SK-N-SH (cell line): ENCODE data around the gene CACNA1A. TPM values are rescaled to one million over a fixed set of nuclear protein-coding genes. Genes with fewer than 3 reads are reported as not detected.

Experiments used
- CTCF ChIA-PET: fragments of 300-600, 350-600 bp; formaldehyde crosslinking; extraction: SDS; loops from one replicate; lab custom pipeline; 2021; lab: Yijun Ruan, JAX
- POLR2A ChIA-PET: fragments of 350-600 bp; sonication (Branson Sonifier 250); formaldehyde crosslinking; extraction: SDS; loops from one replicate; lab custom pipeline; 2020; ENCODE audit warnings: antibody characterized with exemption, inconsistent platforms; lab: Yijun Ruan, JAX
- DNase-seq: peaks from one replicate; pipeline ENCODE4 v3.0.0; 2012
- H2AFZ ChIP-seq: fragments of 200-600 bp; sonication (generic); 2 replicates; pipeline ENCODE4 v1.8.1; 2016; ENCODE audit warnings: antibody characterized with exemption, mild to moderate bottlenecking, low read depth
- H3F3A ChIP-seq: fragments of 200-600 bp; sonication (generic); replicated peaks from 2 replicates; pipeline ENCODE3; 2016; ENCODE audit warnings: antibody characterized with exemption, mild to moderate bottlenecking; ENCODE audit not compliant: insufficient read depth
- H3K27ac ChIP-seq, 2 experiments: fragments of 200-500 bp in 1 of 2; fragments of 200-600 bp in 1 of 2; sonication (Bioruptor generic) in 1 of 2; sonication (generic), shearing (Covaris generic) in 1 of 2; 2 replicates each; pipeline versions ENCODE4 v1.5.1 to v1.6.1; 2014 to 2016; ENCODE audit warnings: low read depth in 2 of 2, inconsistent platforms in 1 of 2, low read length in 1 of 2, mild to moderate bottlenecking in 1 of 2, mixed read lengths in 1 of 2
- H3K27me3 ChIP-seq: fragments of 200-600 bp; sonication (generic), shearing (Covaris generic); 2 replicates; pipeline ENCODE4 v1.6.1; 2016; ENCODE audit warnings: mixed run types; ENCODE audit not compliant: insufficient read depth
- H3K36me3 ChIP-seq, 2 experiments: fragments of 200-500 bp in 1 of 2; fragments of 200-600 bp in 1 of 2; sonication (Bioruptor generic) in 1 of 2; sonication (generic) in 1 of 2; replicated peaks in 1 of 2; 2 replicates each; pipeline versions ENCODE3 to v1.5.1; 2014 to 2016; ENCODE audit warnings: low read length in 1 of 2, mild to moderate bottlenecking in 1 of 2; ENCODE audit not compliant: insufficient read depth in 2 of 2, control insufficient read depth in 1 of 2
- H3K4me1 ChIP-seq, 2 experiments: fragments of 200-500 bp in 1 of 2; fragments of 200-600 bp in 1 of 2; sonication (Bioruptor generic) in 1 of 2; sonication (generic), shearing (Covaris generic) in 1 of 2; 2 replicates each; pipeline versions ENCODE4 v1.5.1 to v1.6.1; 2014 to 2016; ENCODE audit warnings: low read depth in 1 of 2, low read length in 1 of 2, mixed run types in 1 of 2; ENCODE audit not compliant: insufficient read depth in 2 of 2, control insufficient read depth in 1 of 2
- H3K4me2 ChIP-seq: fragments of 200-600 bp; sonication (generic), shearing (Covaris generic); 2 replicates; pipeline ENCODE4 v1.6.1; 2017; ENCODE audit warnings: mixed run types
- H3K4me3 ChIP-seq, 2 experiments: fragments of 200-500 bp in 1 of 2; fragments of 200-600 bp in 1 of 2; sonication (Bioruptor generic) in 1 of 2; sonication (generic), shearing (Covaris generic) in 1 of 2; 2 replicates each; pipeline versions ENCODE4 v1.5.1 to v1.8.1; 2014 to 2016; ENCODE audit warnings: low read depth in 2 of 2, inconsistent platforms in 1 of 2, low read length in 1 of 2, mild to moderate bottlenecking in 1 of 2, mixed read lengths in 1 of 2, moderate library complexity in 1 of 2
- H3K79me2 ChIP-seq: fragments of 200-600 bp; sonication (generic); 2 replicates; pipeline ENCODE4 v1.8.1; 2017; ENCODE audit warnings: mild to moderate bottlenecking; ENCODE audit not compliant: insufficient read depth
- H3K9ac ChIP-seq: fragments of 200-600 bp; sonication (generic); 2 replicates; pipeline ENCODE4 v1.6.1; 2017; ENCODE audit warnings: mixed run types
- H3K9me2 ChIP-seq: fragments of 200-600 bp; sonication (generic); 2 replicates; pipeline ENCODE4 v1.6.1; 2017; ENCODE audit warnings: mixed run types
- H3K9me3 ChIP-seq: fragments of 200-600 bp; sonication (generic); 2 replicates; pipeline ENCODE4 v1.6.1; 2017; ENCODE audit warnings: mixed run types, mild to moderate bottlenecking, moderate library complexity
- H4K20me1 ChIP-seq: fragments of 200-600 bp; sonication (generic); 2 replicates; pipeline ENCODE4 v1.6.1; 2017; ENCODE audit warnings: mild to moderate bottlenecking, mixed run types; ENCODE audit not compliant: insufficient read depth
- MXI1 ChIP-seq: IDR thresholded peaks from 2 replicates; pipeline ENCODE4 v1.6.1; 2012; ENCODE audit warnings: mild to moderate bottlenecking, low read depth, low read length, improper control_type of control experiment
- RAD21 ChIP-seq: IDR thresholded peaks from 2 replicates; pipeline ENCODE4 v1.6.1; 2012; ENCODE audit warnings: mild to moderate bottlenecking, low read length
- TAF1 ChIP-seq: IDR thresholded peaks from 2 replicates; pipeline ENCODE4 v1.6.1; 2012; ENCODE audit warnings: low read depth, mild to moderate bottlenecking, low read length, moderate library complexity, borderline replicate concordance
- YY1 ChIP-seq: IDR thresholded peaks from 2 replicates; pipeline ENCODE4 v1.4.0; 2012; ENCODE audit warnings: low read depth, mild to moderate bottlenecking
- WGBS: methylation state at CpG from one replicate; pipeline ENCODE4 v1.1.6; 2017; ENCODE audit warnings: low lambda C conversion rate; 5-methylcytosine and 5-hydroxymethylcytosine counted together
- polyA plus RNA-seq, 3 experiments: library from polyadenylated mRNA; depleted of rRNA; stranded (reverse); fragments of >200 nt; gene quantifications; 2 replicates each; pipeline ENCODE4 v1.2.3, GENCODE V29; 2012
- TF ChIP-seq, protein P1 (sequence below): fragments of 200-600 bp; sonication (generic); IDR thresholded peaks from 2 replicates; pipeline ENCODE4 v1.6.1; 2017; ENCODE audit warnings: antibody characterized with exemption, mild to moderate bottlenecking, moderate library complexity
- TF ChIP-seq, protein P2 (sequence below): IDR thresholded peaks from 2 replicates; pipeline ENCODE4 v1.4.0; 2012; ENCODE audit warnings: low read depth, borderline replicate concordance

The CACNA1A gene
- polyA plus RNA-seq, 1 of the 3 experiments (the other 2 are of a cell fraction), result 1.3 TPM

DNA sequence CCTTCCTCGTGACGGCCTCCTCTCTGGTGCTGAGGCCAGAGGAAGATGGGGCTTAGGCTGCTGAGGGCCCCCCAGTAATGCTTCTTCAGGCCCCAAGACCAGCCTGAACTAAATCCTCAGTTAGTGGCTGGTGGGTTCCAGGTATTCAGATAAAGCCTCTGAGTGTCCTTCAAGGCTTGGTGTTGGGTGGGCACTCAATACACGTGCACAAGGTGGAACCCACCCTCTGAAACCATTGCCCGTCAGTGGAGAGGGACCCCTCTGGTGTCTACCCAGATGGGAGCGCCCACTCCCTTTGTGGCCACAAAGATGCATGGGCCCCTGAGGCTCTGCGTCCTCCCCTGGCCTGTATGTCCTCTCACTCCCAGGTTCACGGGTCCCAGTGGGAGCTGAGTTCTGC is 277.0 kb downstream of the CACNA1A start:
- no peak overlapping the region for H2AFZ ChIP-seq
- H3F3A ChIP-seq, result no peaks in the 10 kb centered on the region
- 37% methylated on average over 2 of the region's 7 CpGs for WGBS
- no peak overlapping the region for H3K4me2 ChIP-seq
- peaks cover 73% of the 10 kb centered on the region for H3K27me3 ChIP-seq
- no peaks in the 10 kb centered on the region for H3K79me2 ChIP-seq
- no peaks in the 10 kb centered on the region for H3K36me3 ChIP-seq
- no peak overlapping the region for H3K9ac ChIP-seq
- H3K4me1 ChIP-seq, result no peaks in the 10 kb centered on the region
- no peaks in the 10 kb centered on the region for H3K9me3 ChIP-seq
- no peaks in the 10 kb centered on the region for H4K20me1 ChIP-seq
- no peak for TF ChIP-seq TAF1
- no peak overlapping the region for H3K27ac ChIP-seq
- DNase-seq, result no peak
- H3K9me2 ChIP-seq, result no peaks in the 10 kb centered on the region
- POLR2A ChIA-PET, result no interaction called here
- CTCF ChIA-PET, result no interaction called here
- H3K4me3 ChIP-seq, result no peak overlapping the region

DNA sequence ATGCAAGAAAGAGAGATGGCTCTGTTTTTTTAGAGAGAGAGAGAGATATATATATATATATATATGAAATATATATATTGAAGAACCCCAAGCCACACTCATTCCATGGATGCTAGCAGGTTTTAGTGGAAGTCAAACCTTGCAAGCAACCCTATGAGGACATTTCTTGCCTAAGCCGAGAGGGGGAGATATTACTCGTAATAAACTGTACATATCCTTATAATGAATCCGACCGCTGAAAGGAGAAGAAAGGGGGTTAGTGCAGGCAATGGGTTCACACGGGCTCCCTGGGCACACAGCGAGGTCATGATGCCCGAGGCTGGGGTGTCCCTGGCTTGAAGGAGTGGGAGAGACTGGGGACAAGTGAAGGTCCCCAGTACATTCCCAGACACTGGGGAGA is 277.7 kb downstream of the CACNA1A start:
- H3K4me2 ChIP-seq, result no peak overlapping the region
- H3K9me2 ChIP-seq, result no peaks in the 10 kb centered on the region
- CTCF ChIA-PET, result no interaction called here
- no peaks in the 10 kb centered on the region for H3K79me2 ChIP-seq
- POLR2A ChIA-PET, result no interaction called here
- no peaks in the 10 kb centered on the region for H3K4me1 ChIP-seq
- TF ChIP-seq, protein P1, sequence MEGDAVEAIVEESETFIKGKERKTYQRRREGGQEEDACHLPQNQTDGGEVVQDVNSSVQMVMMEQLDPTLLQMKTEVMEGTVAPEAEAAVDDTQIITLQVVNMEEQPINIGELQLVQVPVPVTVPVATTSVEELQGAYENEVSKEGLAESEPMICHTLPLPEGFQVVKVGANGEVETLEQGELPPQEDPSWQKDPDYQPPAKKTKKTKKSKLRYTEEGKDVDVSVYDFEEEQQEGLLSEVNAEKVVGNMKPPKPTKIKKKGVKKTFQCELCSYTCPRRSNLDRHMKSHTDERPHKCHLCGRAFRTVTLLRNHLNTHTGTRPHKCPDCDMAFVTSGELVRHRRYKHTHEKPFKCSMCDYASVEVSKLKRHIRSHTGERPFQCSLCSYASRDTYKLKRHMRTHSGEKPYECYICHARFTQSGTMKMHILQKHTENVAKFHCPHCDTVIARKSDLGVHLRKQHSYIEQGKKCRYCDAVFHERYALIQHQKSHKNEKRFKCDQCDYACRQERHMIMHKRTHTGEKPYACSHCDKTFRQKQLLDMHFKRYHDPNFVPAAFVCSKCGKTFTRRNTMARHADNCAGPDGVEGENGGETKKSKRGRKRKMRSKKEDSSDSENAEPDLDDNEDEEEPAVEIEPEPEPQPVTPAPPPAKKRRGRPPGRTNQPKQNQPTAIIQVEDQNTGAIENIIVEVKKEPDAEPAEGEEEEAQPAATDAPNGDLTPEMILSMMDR, result peak; percentile 30; the same call in 1 of the 2 replicates
- TF ChIP-seq MXI1, result no peak
- TF ChIP-seq RAD21, result peak; percentile 18; the same call in 1 of the 2 replicates
- H3K27ac ChIP-seq, result no peak overlapping the region
- H3K4me3 ChIP-seq, result no peak overlapping the region
- no peak overlapping the region for H2AFZ ChIP-seq
- H3K36me3 ChIP-seq, result no peaks in the 10 kb centered on the region
- H3F3A ChIP-seq, result no peaks in the 10 kb centered on the region
- no peaks in the 10 kb centered on the region for H3K9me3 ChIP-seq
- WGBS, result 8% methylated on average over 7 of the region's 7 CpGs
- H4K20me1 ChIP-seq, result no peaks in the 10 kb centered on the region
- no peak overlapping the region for H3K9ac ChIP-seq
- peaks cover 80% of the 10 kb centered on the region for H3K27me3 ChIP-seq
- no peak for DNase-seq

DNA sequence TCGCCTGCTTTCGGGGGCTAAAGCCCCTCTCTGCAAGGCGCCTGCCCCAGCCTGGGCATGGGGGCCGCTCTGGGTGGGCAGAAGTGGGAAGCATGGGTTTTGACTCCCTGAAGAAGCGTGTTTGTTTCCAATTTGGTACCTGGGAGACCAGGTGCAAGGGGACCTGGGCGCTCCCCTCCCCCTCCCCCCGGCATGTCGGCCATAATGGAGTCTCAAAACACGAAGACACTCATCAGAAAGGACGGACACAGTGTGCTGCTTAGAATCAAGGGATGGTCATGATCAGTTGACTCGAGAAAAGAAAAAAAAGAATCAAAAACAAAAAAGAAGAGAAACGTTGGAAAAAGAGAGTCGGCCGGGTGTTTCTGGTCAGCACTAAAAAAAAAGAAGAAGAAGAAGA is 279.3 kb downstream of the CACNA1A start:
- POLR2A ChIA-PET, result no interaction called here
- CTCF ChIA-PET, result interaction anchor here (0.5 kb wide), 1 partner anchor 404 kb away, joined by 3 read pairs; no protein-coding TSS in a partner anchor
- H3K27ac ChIP-seq, result no peak overlapping the region

More for the DNA sequence above, 279.3 kb downstream of the CACNA1A start:
- TF ChIP-seq, protein P1, result no peak
- TF ChIP-seq YY1, result 0 out of 2 replicates have a peak, but pooled peaks have one; percentile 36
- TF ChIP-seq, protein P2, sequence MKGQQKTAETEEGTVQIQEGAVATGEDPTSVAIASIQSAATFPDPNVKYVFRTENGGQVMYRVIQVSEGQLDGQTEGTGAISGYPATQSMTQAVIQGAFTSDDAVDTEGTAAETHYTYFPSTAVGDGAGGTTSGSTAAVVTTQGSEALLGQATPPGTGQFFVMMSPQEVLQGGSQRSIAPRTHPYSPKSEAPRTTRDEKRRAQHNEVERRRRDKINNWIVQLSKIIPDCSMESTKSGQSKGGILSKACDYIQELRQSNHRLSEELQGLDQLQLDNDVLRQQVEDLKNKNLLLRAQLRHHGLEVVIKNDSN, result no peak
- peak overlapping the region; percentile 70; the same call in 1 of the 2 replicates for H2AFZ ChIP-seq
- DNase-seq, result no peak
- no peaks in the 10 kb centered on the region for H3F3A ChIP-seq
- H3K36me3 ChIP-seq, result no peaks in the 10 kb centered on the region
- H3K79me2 ChIP-seq, result no peaks in the 10 kb centered on the region
- 18% methylated on average over 10 of the region's 14 CpGs for WGBS
- H3K4me2 ChIP-seq, result 0 out of 2 replicates have a peak overlapping the region, but pooled peaks have one; percentile 19
- H3K9ac ChIP-seq, result no peak overlapping the region
- H3K9me3 ChIP-seq, result no peaks in the 10 kb centered on the region
- no peak overlapping the region for H3K4me3 ChIP-seq
- peaks cover 83% of the 10 kb centered on the region for H3K27me3 ChIP-seq
- H4K20me1 ChIP-seq, result no peaks in the 10 kb centered on the region
- H3K4me1 ChIP-seq, result no peaks in the 10 kb centered on the region
- H3K9me2 ChIP-seq, result no peaks in the 10 kb centered on the region
